Measurements from ENCODE around the gene CKLF. TPM values are rescaled to one million over a fixed set of nuclear protein-coding genes. Genes with fewer than 3 reads are reported as not detected.

Gene CKLF
- total RNA-seq, 1 experiment from 2014 or later: 293 TPM

DNA sequence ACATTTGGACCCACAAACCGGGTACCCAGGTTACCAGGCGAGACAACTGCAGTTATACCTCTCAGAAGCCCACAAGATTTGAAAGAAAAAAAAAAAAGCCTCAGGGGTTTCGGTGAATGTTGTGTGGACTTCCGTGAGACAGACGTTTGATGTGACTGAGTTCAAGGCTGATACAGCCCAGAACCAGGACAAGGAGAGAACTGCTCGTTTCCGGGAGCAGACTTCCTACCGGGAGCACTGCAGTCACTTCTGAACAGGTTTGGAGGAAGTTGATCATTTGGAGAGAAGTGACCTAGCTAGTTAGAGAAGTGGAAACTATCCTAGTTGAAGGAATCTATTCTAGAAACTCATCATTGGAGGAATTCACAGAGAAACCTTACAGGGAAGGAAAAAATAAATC, 847 bp downstream of the CKLF start:
- no TSS peak for BruUV-seq (replicated peaks)
- H3K27ac Mint-ChIP-seq (ENCODE audit: unreplicated experiment): peak overlapping the region; percentile 96
- intact Hi-C loops (cut with micrococcal nuclease; ENCODE audit: unreplicated experiment): loop anchor here (2.0 to 5.0 kb wide), 2 partner anchors 36 to 146 kb away; no protein-coding TSS in a partner anchor
- H3K9me3 Mint-ChIP-seq (ENCODE audit: low read depth, unreplicated experiment): no peaks in the 10 kb centered on the region
- peak overlapping the region; percentile 92 for H3K4me3 Mint-ChIP-seq (ENCODE audit: low read depth, unreplicated experiment)
- CTCF ChIA-PET: interaction anchor here (1.1 to 3.9 kb wide), 2 partner anchors 31 to 146 kb away, joined by 4 to 20 read pairs; no protein-coding TSS in a partner anchor
- peak; percentile 30 for DNase-seq
- TF ChIP-seq, protein P1, sequence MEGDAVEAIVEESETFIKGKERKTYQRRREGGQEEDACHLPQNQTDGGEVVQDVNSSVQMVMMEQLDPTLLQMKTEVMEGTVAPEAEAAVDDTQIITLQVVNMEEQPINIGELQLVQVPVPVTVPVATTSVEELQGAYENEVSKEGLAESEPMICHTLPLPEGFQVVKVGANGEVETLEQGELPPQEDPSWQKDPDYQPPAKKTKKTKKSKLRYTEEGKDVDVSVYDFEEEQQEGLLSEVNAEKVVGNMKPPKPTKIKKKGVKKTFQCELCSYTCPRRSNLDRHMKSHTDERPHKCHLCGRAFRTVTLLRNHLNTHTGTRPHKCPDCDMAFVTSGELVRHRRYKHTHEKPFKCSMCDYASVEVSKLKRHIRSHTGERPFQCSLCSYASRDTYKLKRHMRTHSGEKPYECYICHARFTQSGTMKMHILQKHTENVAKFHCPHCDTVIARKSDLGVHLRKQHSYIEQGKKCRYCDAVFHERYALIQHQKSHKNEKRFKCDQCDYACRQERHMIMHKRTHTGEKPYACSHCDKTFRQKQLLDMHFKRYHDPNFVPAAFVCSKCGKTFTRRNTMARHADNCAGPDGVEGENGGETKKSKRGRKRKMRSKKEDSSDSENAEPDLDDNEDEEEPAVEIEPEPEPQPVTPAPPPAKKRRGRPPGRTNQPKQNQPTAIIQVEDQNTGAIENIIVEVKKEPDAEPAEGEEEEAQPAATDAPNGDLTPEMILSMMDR (IDR thresholded peaks at IDR 0.05; ENCODE audit: unreplicated experiment): no peak
- peaks cover 82% of the 10 kb centered on the region for H3K36me3 Mint-ChIP-seq (ENCODE audit: insufficient read depth, unreplicated experiment)
- H3K4me1 Mint-ChIP-seq (ENCODE audit: low read depth, unreplicated experiment): peaks cover 62% of the 10 kb centered on the region
- no peaks in the 10 kb centered on the region for H3K27me3 Mint-ChIP-seq (ENCODE audit: unreplicated experiment)

DNA sequence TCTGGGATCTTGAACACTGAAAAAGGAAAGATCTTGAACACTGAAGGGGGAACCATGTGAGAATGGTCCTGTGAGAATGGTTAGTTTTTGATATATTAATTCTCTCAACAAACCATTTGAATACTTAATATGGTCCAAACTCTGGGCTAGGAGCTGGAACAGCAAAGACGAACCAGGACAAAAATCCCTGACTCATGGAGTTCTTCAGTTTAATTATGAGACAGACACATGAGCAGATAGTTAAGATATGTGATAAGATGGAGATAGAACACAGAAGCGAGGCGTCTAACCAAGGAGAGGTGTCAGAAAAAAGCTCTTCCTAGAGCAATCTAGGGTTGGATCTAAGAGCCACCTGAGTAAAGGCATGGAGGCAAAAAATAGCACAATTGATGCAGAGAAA, 1.6 kb downstream of the CKLF start:
- intact Hi-C loops (cut with micrococcal nuclease; ENCODE audit: unreplicated experiment): loop anchor here (5.0 kb wide), 1 partner anchor 147 kb away; no protein-coding TSS in a partner anchor
- peaks cover 60% of the 10 kb centered on the region for H3K4me1 Mint-ChIP-seq (ENCODE audit: low read depth, unreplicated experiment)
- no peaks in the 10 kb centered on the region for H3K9me3 Mint-ChIP-seq (ENCODE audit: low read depth, unreplicated experiment)
- TF ChIP-seq, protein P1 (IDR thresholded peaks at IDR 0.05; ENCODE audit: unreplicated experiment): no peak
- H3K36me3 Mint-ChIP-seq (ENCODE audit: insufficient read depth, unreplicated experiment): peaks cover 83% of the 10 kb centered on the region
- DNase-seq: no peak
- peak overlapping the region; percentile 96 for H3K27ac Mint-ChIP-seq (ENCODE audit: unreplicated experiment)
- H3K4me3 Mint-ChIP-seq (ENCODE audit: low read depth, unreplicated experiment): peak overlapping the region; percentile 92
- CTCF ChIA-PET: interaction anchor here (1.0 to 3.9 kb wide), 3 partner anchors 31 to 147 kb away, joined by 4 to 20 read pairs (median 4); no protein-coding TSS in a partner anchor
- no peaks in the 10 kb centered on the region for H3K27me3 Mint-ChIP-seq (ENCODE audit: unreplicated experiment)
- BruUV-seq (replicated peaks): no TSS peak

DNA sequence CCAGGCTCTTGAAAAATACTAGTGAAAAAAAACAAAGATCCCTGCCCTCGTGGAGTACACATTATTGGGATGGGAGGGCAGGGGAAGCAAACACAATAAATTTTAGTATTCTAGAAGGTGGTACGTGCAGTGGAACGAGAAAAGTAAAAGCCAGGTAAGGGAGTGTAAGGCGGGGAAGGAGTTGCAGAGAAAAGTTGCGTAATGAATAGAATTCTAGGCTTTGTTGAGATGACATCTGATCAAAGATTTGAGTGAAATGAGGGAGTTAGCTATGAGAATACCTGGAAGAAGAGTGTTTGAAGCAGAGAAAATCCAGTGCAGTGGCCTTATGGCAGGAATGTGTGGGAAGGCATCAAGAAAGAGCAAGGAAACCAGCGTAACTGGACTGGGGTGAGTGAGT, 2.1 kb downstream of the CKLF start:
- H3K4me3 Mint-ChIP-seq (ENCODE audit: low read depth, unreplicated experiment): peak overlapping the region; percentile 92
- CTCF ChIA-PET: interaction anchor here (1.0 kb wide), 1 partner anchor 46 kb away, joined by 4 read pairs; no protein-coding TSS in a partner anchor
- intact Hi-C loops (cut with micrococcal nuclease; ENCODE audit: unreplicated experiment): loop anchor here (5.0 kb wide), 1 partner anchor 147 kb away; no protein-coding TSS in a partner anchor
- peaks cover 60% of the 10 kb centered on the region for H3K4me1 Mint-ChIP-seq (ENCODE audit: low read depth, unreplicated experiment)
- peak overlapping the region; percentile 96 for H3K27ac Mint-ChIP-seq (ENCODE audit: unreplicated experiment)
- peaks cover 82% of the 10 kb centered on the region for H3K36me3 Mint-ChIP-seq (ENCODE audit: insufficient read depth, unreplicated experiment)
- TF ChIP-seq, protein P1 (IDR thresholded peaks at IDR 0.05; ENCODE audit: unreplicated experiment): no peak
- no peaks in the 10 kb centered on the region for H3K27me3 Mint-ChIP-seq (ENCODE audit: unreplicated experiment)
- no peaks in the 10 kb centered on the region for H3K9me3 Mint-ChIP-seq (ENCODE audit: low read depth, unreplicated experiment)
- no TSS peak for BruUV-seq (replicated peaks)
- DNase-seq: no peak

DNA sequence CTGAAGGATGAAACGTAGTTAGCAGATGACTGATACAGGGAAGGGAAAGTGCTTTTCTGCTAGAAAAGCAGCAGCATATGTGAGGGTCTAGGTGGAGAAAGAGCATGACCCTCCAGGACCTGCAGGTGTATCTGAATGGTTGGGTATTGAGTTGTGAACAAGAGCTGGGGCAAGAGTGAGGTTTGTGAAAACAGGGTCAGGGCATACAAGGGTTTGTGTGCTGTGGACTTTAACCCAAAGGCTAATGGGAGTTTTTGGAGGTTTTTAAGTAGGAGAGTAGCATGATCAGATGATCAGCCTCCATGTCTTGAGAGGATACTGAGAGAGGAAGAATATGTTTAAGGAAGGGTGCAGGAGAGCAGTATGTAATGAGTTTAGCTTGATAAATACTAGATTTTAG, 7.7 kb downstream of the CKLF start:
- no peak for DNase-seq
- Mint-ChIP-seq H3K9me3 (ENCODE audit: low read depth, unreplicated experiment) (no peaks in the 10 kb centered on the region), H3K4me1 (ENCODE audit: low read depth, unreplicated experiment) (peaks cover 57% of the 10 kb centered on the region), H3K4me3 (ENCODE audit: low read depth, unreplicated experiment) (peak overlapping the region; percentile 4), H3K27me3 (ENCODE audit: unreplicated experiment) (no peaks in the 10 kb centered on the region), H3K36me3 (ENCODE audit: insufficient read depth, unreplicated experiment) (peaks cover 78% of the 10 kb centered on the region), H3K27ac (ENCODE audit: unreplicated experiment) (peak overlapping the region; percentile 55)
- BruUV-seq (replicated peaks): no TSS peak
- intact Hi-C loops (cut with micrococcal nuclease; ENCODE audit: unreplicated experiment): no loop called here
- CTCF ChIA-PET: interaction anchor here (0.5 kb wide), 1 partner anchor 47 kb away, joined by 3 read pairs; no protein-coding TSS in a partner anchor
- TF ChIP-seq, protein P1 (IDR thresholded peaks at IDR 0.05; ENCODE audit: unreplicated experiment): no peak

Measured in Calu3 (cell line).